Choroid plexus epithelial cell (primary cell): Measurements from ENCODE around the gene PMEPA1.
"Not testable (repeated sequence)": the region's sequence is repeated elsewhere in the genome, so short reads cannot be mapped to it uniquely, and the experiment has no call there.

Experiments
- DNase-seq: peaks from one replicate; pipeline ENCODE4 v3.0.0-alpha.2; 2010; ENCODE audit warnings: low read depth
- H3K4me3 ChIP-seq: 2 replicates; pipeline ENCODE4 v1.5.1; 2011; ENCODE audit warnings: low read depth, mild to moderate bottlenecking, control low read depth, low read length, moderate library complexity
- CTCF ChIP-seq: conservative IDR thresholded peaks from 2 replicates; pipeline ENCODE4 v1.5.1; 2011; ENCODE audit warnings: low read depth, mild to moderate bottlenecking, control low read depth, inconsistent platforms, low read length, moderate library complexity

PMEPA1 gene

GRCh38 chr20:57632286-57632685 lies 77.5 kb downstream of the PMEPA1 start:
- TF ChIP-seq CTCF = no peak
- no peak for DNase-seq
- no peak overlapping the region for H3K4me3 ChIP-seq

- no peak for TF ChIP-seq CTCF
- DNase-seq = no peak
- no peak overlapping the region for H3K4me3 ChIP-seq
These were observed 79.8 kb downstream of the PMEPA1 start for GRCh38 chr20:57630061-57630460.

GRCh38 chr20:57629491-57629901 lies 80.3 kb downstream of the PMEPA1 start:
- H3K4me3 ChIP-seq, DNase-seq: not testable (repeated sequence)

- H3K4me3 ChIP-seq, DNase-seq: not testable (repeated sequence)
These were observed 80.9 kb downstream of the PMEPA1 start for GRCh38 chr20:57628962-57629308.

- no peak for TF ChIP-seq CTCF
- DNase-seq = peak; percentile 81
- no peak overlapping the region for H3K4me3 ChIP-seq
These were observed 81.5 kb downstream of the PMEPA1 start for GRCh38 chr20:57628047-57628961.

- no peak for DNase-seq
- no peak overlapping the region for H3K4me3 ChIP-seq
- no peak for TF ChIP-seq CTCF
These were observed 82.5 kb downstream of the PMEPA1 start for GRCh38 chr20:57627339-57627738.

- no peak for DNase-seq
- no peak overlapping the region for H3K4me3 ChIP-seq
- no peak for TF ChIP-seq CTCF
These were observed 83.8 kb downstream of the PMEPA1 start for GRCh38 chr20:57625978-57626377.

GRCh38 chr20:57625181-57625958 lies 84.4 kb downstream of the PMEPA1 start:
- no peak for DNase-seq
- TF ChIP-seq CTCF = no peak
- no peak overlapping the region for H3K4me3 ChIP-seq
